DND-41 (cell line): ENCODE data around the gene BAHCC1.
A peak's percentile ranks its signal among the peaks of the same experiment; 100 is the strongest.

Source experiments
- ATAC-seq: fragments of 200-7000 bp; cut with Tn5 transposase; 3 replicates; pipeline ENCODE4 v1.9.1; 2021; ENCODE audit warnings: low read depth; ENCODE audit not compliant: insufficient read depth
- DNase-seq: peaks from one replicate; pipeline ENCODE4 v3.0.0-alpha.2; 2020
- H2AFZ ChIP-seq: 2 replicates; pipeline ENCODE4 v1.6.0; 2012; ENCODE audit warnings: low read depth, low read length
- H3K27ac ChIP-seq: 2 replicates; pipeline ENCODE4 v1.5.1; 2012; ENCODE audit warnings: low read length, inconsistent platforms
- H3K27me3 ChIP-seq: fragments of 200-600 bp; sonication (generic); 2 replicates; pipeline ENCODE4 v1.6.0; 2012; ENCODE audit warnings: low read length, mild to moderate bottlenecking, inconsistent platforms; ENCODE audit not compliant: insufficient read depth, poor library complexity
- H3K36me3 ChIP-seq: 2 replicates; pipeline ENCODE4 v1.5.1; 2012; ENCODE audit warnings: low read length, inconsistent platforms; ENCODE audit not compliant: insufficient read depth
- H3K4me1 ChIP-seq: 2 replicates; pipeline ENCODE4 v1.5.1; 2012; ENCODE audit warnings: mild to moderate bottlenecking, low read length; ENCODE audit not compliant: insufficient read depth
- H3K4me2 ChIP-seq: 2 replicates; pipeline ENCODE4 v1.6.0; 2012; ENCODE audit warnings: mild to moderate bottlenecking, moderate library complexity, low read length, inconsistent platforms; ENCODE audit not compliant: insufficient read depth
- H3K4me3 ChIP-seq, 2 experiments: fragments of 200-600 bp in 1 of 2; shearing (Covaris generic) in 1 of 2; 2 replicates each; pipeline ENCODE4 v1.5.1; 2012 to 2016; ENCODE audit warnings: inconsistent platforms in 2 of 2, low read length in 2 of 2, mild to moderate bottlenecking in 2 of 2, low read depth in 1 of 2, moderate library complexity in 1 of 2
- H3K79me2 ChIP-seq: 2 replicates; pipeline ENCODE4 v1.6.0; 2012; ENCODE audit warnings: low read length, inconsistent platforms; ENCODE audit not compliant: insufficient read depth
- H3K9ac ChIP-seq: 2 replicates; pipeline ENCODE4 v1.6.0; 2012; ENCODE audit warnings: low read depth, mild to moderate bottlenecking, inconsistent platforms, low read length, moderate library complexity
- H3K9me3 ChIP-seq: 2 replicates; pipeline ENCODE4 v1.5.1; 2012; ENCODE audit warnings: low read length, moderate library complexity, mild to moderate bottlenecking, inconsistent platforms; ENCODE audit not compliant: insufficient read depth, severe bottlenecking
- H4K20me1 ChIP-seq: 2 replicates; pipeline ENCODE4 v1.6.0; 2012; ENCODE audit warnings: low read length; ENCODE audit not compliant: insufficient read depth
- CTCF ChIP-seq: IDR thresholded peaks from 2 replicates; pipeline ENCODE4 v1.5.1; 2012; ENCODE audit warnings: borderline replicate concordance, low read length, moderate library complexity, mild to moderate bottlenecking; ENCODE audit not compliant: poor library complexity, severe bottlenecking; ENCODE audit errors: extremely low read depth
- EZH2 ChIP-seq: IDR thresholded peaks from 3 replicates; pipeline ENCODE4 v1.6.1; 2012; ENCODE audit warnings: borderline replicate concordance, low read depth, mild to moderate bottlenecking, moderate library complexity, low read length, inconsistent platforms; ENCODE audit not compliant: severe bottlenecking

The BAHCC1 gene

GRCh38 chr17:81469266-81469665, 74.0 kb downstream of the BAHCC1 start:
- TF ChIP-seq EZH2: no peak
- no peak for TF ChIP-seq CTCF
- H3K9me3 ChIP-seq: no peaks in the 10 kb centered on the region
- H3K9ac ChIP-seq: no peak overlapping the region
- H2AFZ ChIP-seq: no peak overlapping the region
- no peaks in the 10 kb centered on the region for H3K79me2 ChIP-seq
- no peaks in the 10 kb centered on the region for H3K27me3 ChIP-seq
- ATAC-seq: no peak
- no peaks in the 10 kb centered on the region for H3K36me3 ChIP-seq
- no peak overlapping the region for H3K27ac ChIP-seq
- H3K4me1 ChIP-seq: no peaks in the 10 kb centered on the region
- H3K4me3 ChIP-seq: no peak overlapping the region
- no peaks in the 10 kb centered on the region for H4K20me1 ChIP-seq
- DNase-seq: no peak
- no peak overlapping the region for H3K4me2 ChIP-seq

DNA sequence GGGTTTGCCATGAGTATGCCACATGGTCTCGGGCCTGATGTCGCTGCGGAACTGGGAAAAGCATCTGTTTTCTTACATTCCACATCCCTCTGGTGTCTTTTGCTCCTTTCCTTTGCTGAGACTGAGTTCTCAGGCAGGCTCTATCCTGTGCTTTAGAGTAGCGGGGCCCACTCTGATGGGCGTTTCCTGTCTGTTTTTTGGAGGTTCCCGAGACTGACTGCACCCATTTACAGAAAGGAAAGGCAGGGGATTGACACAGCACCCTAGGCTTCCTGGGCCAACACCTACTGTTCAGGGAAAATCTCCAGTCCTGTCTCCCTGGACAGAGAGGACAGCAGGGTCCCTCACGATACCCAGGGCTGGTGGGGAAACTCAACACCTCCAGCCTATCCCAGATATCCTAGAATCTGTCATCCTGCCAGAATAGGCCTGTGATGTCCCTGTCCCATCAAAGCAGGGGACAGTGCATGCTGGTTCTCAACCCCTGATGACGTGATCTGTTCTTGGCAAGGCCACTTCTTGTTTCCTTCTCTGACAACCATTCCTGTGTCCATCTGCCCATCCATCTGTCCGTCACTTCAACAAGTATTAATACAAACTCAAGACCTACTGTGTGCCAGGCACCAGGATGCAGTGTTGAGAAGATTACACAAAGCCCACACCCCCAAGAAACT, 75.2 kb downstream of the BAHCC1 start:
- ATAC-seq: no peak
- no peaks in the 10 kb centered on the region for H3K36me3 ChIP-seq
- H2AFZ ChIP-seq: no peak overlapping the region
- no peak overlapping the region for H3K9ac ChIP-seq
- no peaks in the 10 kb centered on the region for H3K79me2 ChIP-seq
- H3K4me3 ChIP-seq: no peak overlapping the region
- H3K27ac ChIP-seq: 0 out of 2 replicates have a peak overlapping the region, but pooled peaks have one; percentile 26
- no peak overlapping the region for H3K4me2 ChIP-seq
- H4K20me1 ChIP-seq: no peaks in the 10 kb centered on the region
- TF ChIP-seq CTCF (no peak), EZH2 (no peak)
- H3K9me3 ChIP-seq: no peaks in the 10 kb centered on the region
- no peaks in the 10 kb centered on the region for H3K4me1 ChIP-seq
- no peak for DNase-seq
- no peaks in the 10 kb centered on the region for H3K27me3 ChIP-seq

DNA sequence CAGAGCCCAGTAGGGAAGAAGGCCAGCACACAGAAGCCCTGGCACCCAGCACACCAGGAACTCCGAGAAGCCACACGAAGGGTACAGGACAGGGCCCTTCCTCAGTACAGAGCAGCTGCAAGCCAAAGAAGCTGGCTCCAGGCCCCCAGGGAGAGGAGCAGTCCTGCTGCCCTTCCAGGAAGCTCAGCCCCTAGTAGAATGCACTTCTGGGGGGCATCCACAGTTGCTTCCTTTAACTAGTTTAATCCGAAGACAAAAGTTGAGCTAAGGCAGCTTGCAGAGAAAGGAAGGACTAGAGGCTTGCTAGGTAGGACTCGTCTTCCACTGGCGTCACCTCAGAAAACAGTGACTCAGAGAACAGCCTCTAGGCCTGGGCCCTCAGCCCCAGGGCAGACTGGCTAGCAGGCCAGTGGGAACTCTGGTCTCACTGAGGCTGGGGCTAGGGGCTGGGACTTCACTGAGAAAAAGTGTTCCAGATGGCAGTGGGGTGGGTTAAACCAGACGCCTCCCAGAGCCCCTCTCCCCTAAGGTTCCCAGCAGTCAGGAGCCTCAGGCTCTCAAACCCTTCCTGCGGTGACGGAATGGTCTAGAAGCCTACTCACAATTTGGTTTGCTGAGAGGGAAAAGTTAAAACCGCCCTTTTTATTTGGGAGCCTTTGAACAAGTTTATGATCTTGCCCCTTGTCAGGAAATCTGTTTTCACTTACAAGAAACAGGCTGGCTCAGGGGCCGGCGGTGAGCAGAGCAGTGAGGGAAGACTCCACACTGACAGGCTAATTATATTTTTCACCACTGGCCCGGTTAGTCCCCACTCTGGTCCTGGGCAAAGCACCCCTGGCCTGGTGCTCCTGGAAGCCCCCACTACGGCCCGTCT, 75.9 kb downstream of the BAHCC1 start:
- Histone ChIP-seq H3K9me3 (no peaks in the 10 kb centered on the region), H3K4me1 (no peaks in the 10 kb centered on the region), H3K79me2 (no peaks in the 10 kb centered on the region), H2AFZ (no peak overlapping the region), H3K36me3 (no peaks in the 10 kb centered on the region), H3K27ac (no peak overlapping the region), H3K4me3 (no peak overlapping the region), H4K20me1 (no peaks in the 10 kb centered on the region), H3K4me2 (no peak overlapping the region), H3K27me3 (no peaks in the 10 kb centered on the region), H3K9ac (no peak overlapping the region)
- ATAC-seq (no peak), DNase-seq (no peak)
- no peak for TF ChIP-seq CTCF
- TF ChIP-seq EZH2: no peak
